Endothelial cell of umbilical vein (primary cell): Measurements from ENCODE around the gene ZNF70. TPM values are rescaled to one million over a fixed set of nuclear protein-coding genes. Genes with fewer than 3 reads are reported as not detected.

Source experiments
- BruUV-seq: library from RNA; stranded (reverse); fragments of 400-500 nt; replicated peaks from 2 replicates; lab custom pipeline; 2021; lab: Mats Ljungman, UMichigan
- CTCF ChIA-PET: fragments of 300-600, 350-600 bp; sonication (Branson Sonifier 250); formaldehyde crosslinking; loops from one replicate; lab custom pipeline; 2021; ENCODE audit warnings: antibody characterized with exemption, inconsistent platforms; lab: Charles Lee
- POLR2A ChIA-PET: fragments of 300-600, 350-600 bp; sonication (Branson Sonifier 250); formaldehyde crosslinking; loops from one replicate; lab custom pipeline; 2021; ENCODE audit warnings: antibody characterized with exemption, inconsistent platforms; lab: Charles Lee
- DNase-seq: peaks from one replicate; pipeline ENCODE4 v3.0.0-alpha.2; 2011; ENCODE audit warnings: low read depth, low spot score
- FAIRE-seq: peaks from 2 replicates; lab custom pipeline; 2011; peaks lifted over from hg19 to GRCh38; lab: Jason Lieb, UNC
- H2AFZ ChIP-seq: 2 replicates; pipeline ENCODE4 v1.6.0; 2012; ENCODE audit warnings: low read depth, low read length, control low read depth, inconsistent platforms
- H3K27ac ChIP-seq: 2 replicates; pipeline ENCODE4 v1.5.1; 2011; ENCODE audit warnings: low read depth, mild to moderate bottlenecking, control low read depth, low read length, moderate library complexity; ENCODE audit not compliant: insufficient read depth
- H3K27me3 ChIP-seq, 2 experiments: 2 replicates each; pipeline versions ENCODE4 v1.6.0 to v1.6.1; 2011; ENCODE audit warnings: low read length in 2 of 2, mixed read lengths in 1 of 2; ENCODE audit not compliant: control insufficient read depth in 2 of 2, insufficient read depth in 2 of 2
- H3K36me3 ChIP-seq, 2 experiments: 2 replicates in 1 of 2; 3 replicates in 1 of 2; pipeline ENCODE4 v1.5.1; 2011; ENCODE audit warnings: low read length in 2 of 2, mild to moderate bottlenecking in 1 of 2, moderate library complexity in 1 of 2; ENCODE audit not compliant: control insufficient read depth in 2 of 2, insufficient read depth in 2 of 2; ENCODE audit errors: extremely low read depth in 1 of 2
- H3K4me1 ChIP-seq: 3 replicates; pipeline ENCODE4 v1.5.1; 2011; ENCODE audit warnings: mild to moderate bottlenecking, low read length; ENCODE audit not compliant: control insufficient read depth, insufficient read depth; ENCODE audit errors: extremely low read depth
- H3K4me2 ChIP-seq: 2 replicates; pipeline ENCODE4 v1.6.1; 2011; ENCODE audit warnings: low read length, control low read depth, mixed read lengths; ENCODE audit not compliant: insufficient read depth
- H3K4me3 ChIP-seq, 3 experiments: fragments of 200-600 bp in 1 of 3; sonication (generic), shearing (Covaris generic) in 1 of 3; replicated peaks in 1 of 3; 2 replicates each; pipeline ENCODE4 v1.5.1; 2011 to 2016; ENCODE audit warnings: control low read depth in 3 of 3, low read length in 3 of 3, mild to moderate bottlenecking in 2 of 3, inconsistent platforms in 1 of 3, low read depth in 1 of 3, moderate library complexity in 1 of 3; ENCODE audit not compliant: insufficient read depth in 1 of 3
- H3K79me2 ChIP-seq: 2 replicates; pipeline ENCODE4 v1.6.0; 2012; ENCODE audit warnings: low read length, inconsistent platforms; ENCODE audit not compliant: control insufficient read depth, insufficient read depth
- H3K9ac ChIP-seq: replicated peaks from 2 replicates; pipeline ENCODE3; 2011; ENCODE audit warnings: low read length, control low read depth; ENCODE audit not compliant: insufficient read depth; ENCODE audit errors: extremely low read depth
- H3K9me1 ChIP-seq: replicated peaks from 3 replicates; pipeline ENCODE4 v1.6.0; 2011; ENCODE audit warnings: mild to moderate bottlenecking, low read length; ENCODE audit not compliant: control insufficient read depth, insufficient read depth; ENCODE audit errors: extremely low read depth
- H3K9me3 ChIP-seq: replicated peaks from 2 replicates; pipeline ENCODE4 v1.5.1; 2012; ENCODE audit warnings: low read length, inconsistent platforms; ENCODE audit not compliant: control insufficient read depth, insufficient read depth
- H4K20me1 ChIP-seq: replicated peaks from 2 replicates; pipeline ENCODE3; 2011; ENCODE audit warnings: mild to moderate bottlenecking, low read length; ENCODE audit not compliant: control insufficient read depth, insufficient read depth; ENCODE audit errors: extremely low read depth
- EZH2 ChIP-seq: IDR thresholded peaks from 2 replicates; pipeline ENCODE4 v1.6.1; 2012; ENCODE audit warnings: borderline replicate concordance, low read depth, mild to moderate bottlenecking, moderate library complexity, low read length, inconsistent platforms; ENCODE audit not compliant: severe bottlenecking
- FOS ChIP-seq: IDR thresholded peaks from 2 replicates; pipeline ENCODE4 v1.6.1; 2011; ENCODE audit warnings: mild to moderate bottlenecking, low read length, moderate library complexity, borderline replicate concordance; ENCODE audit not compliant: insufficient read depth
- GATA2 ChIP-seq: IDR thresholded peaks from 2 replicates; pipeline ENCODE4 v1.7.0; 2011; ENCODE audit warnings: low read depth, mild to moderate bottlenecking, moderate library complexity, mixed read lengths, low read length; ENCODE audit not compliant: insufficient read length, insufficient read depth
- JUN ChIP-seq: IDR thresholded peaks from 2 replicates; pipeline ENCODE4 v1.6.1; 2011; ENCODE audit warnings: borderline replicate concordance, low read depth; ENCODE audit not compliant: insufficient read length, insufficient read depth
- MYC ChIP-seq: IDR thresholded peaks from one replicate; pipeline ENCODE4 v1.6.1; 2011; ENCODE audit warnings: mild to moderate bottlenecking, low read depth, low read length
- POLR2A ChIP-seq: IDR thresholded peaks from 2 replicates; pipeline ENCODE4 v1.6.1; 2012; ENCODE audit warnings: low read depth, mild to moderate bottlenecking, control low read depth, low read length
- POLR2AphosphoS5 ChIP-seq: IDR thresholded peaks from 2 replicates; pipeline ENCODE4 v1.6.1; 2012; ENCODE audit warnings: low read depth, mild to moderate bottlenecking, control low read depth, low read length, moderate library complexity; ENCODE audit not compliant: insufficient read depth
- dilution Hi-C: fragments of 300-500 bp; cut with MboI; formaldehyde crosslinking; loops from one replicate; pipeline ENCODE4 v1.15.0; 2019; ENCODE audit warnings: low sequenced_read_pairs; ENCODE audit not compliant: extremely low pct_ligation_motif_present
- intact Hi-C: fragments of 100-400 bp; cut with micrococcal nuclease; formaldehyde crosslinking; loops from one replicate; pipeline ENCODE4 v1.10.0; 2022
- polyA plus RNA-seq, 4 experiments: library from polyadenylated mRNA; depleted of rRNA in 3 of 4; stranded (reverse) in 3 of 4; unstranded in 1 of 4; fragments of >200 nt; gene quantifications; 2 replicates each; pipeline versions ENCODE4 v1.2.1 to v1.2.3, GENCODE V29; 2011 to 2012; ENCODE audit warnings: missing spikeins in 1 of 4
- total RNA-seq: library from RNA; stranded (reverse); gene quantifications from 2 replicates; pipeline ENCODE4 v1.2.3, GENCODE V29; 2021
- TF ChIP-seq, protein P1 (sequence below): IDR thresholded peaks from 2 replicates; pipeline ENCODE4 v1.6.1; 2011; ENCODE audit not compliant: insufficient read depth, insufficient read length
- TF ChIP-seq, protein P2 (sequence below), 2 donors: IDR thresholded peaks; 1 replicate in 1 of 2; 2 replicates in 1 of 2; pipeline ENCODE4 v1.5.1; 2011; ENCODE audit warnings: low read length in 2 of 2, mild to moderate bottlenecking in 2 of 2, moderate library complexity in 2 of 2, control low read depth in 1 of 2, inconsistent platforms in 1 of 2, low read depth in 1 of 2; ENCODE audit not compliant: insufficient read depth in 1 of 2; ENCODE audit errors: extremely low read depth in 1 of 2

Gene ZNF70
- total and polyA plus RNA-seq, 2 donors (not counting 3 experiments of a cell fraction or from before 2014, with no cell fraction given): 1.9 to 6.2 TPM

DNA sequence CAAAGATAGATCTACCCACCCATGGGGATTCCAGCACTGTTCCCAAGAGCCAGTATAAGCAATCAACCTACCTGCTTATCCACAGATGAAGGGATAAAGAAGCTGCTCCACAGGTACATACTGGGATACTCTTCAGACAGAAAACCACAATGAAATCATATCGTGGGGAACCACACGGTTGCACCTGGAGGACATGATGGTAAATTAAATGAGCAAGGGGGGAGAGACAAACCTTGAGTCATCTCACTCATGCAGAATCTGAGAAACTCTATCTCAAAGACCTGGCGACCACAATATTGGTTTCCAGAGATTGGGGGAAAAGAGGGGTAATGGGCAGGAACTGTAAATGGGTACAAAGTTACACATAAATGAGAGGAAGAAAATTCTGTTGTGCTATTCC, 45.6 kb downstream of the ZNF70 start:
- H3K9me3 ChIP-seq: no peaks in the 10 kb centered on the region
- H3K9me1 ChIP-seq: no peaks in the 10 kb centered on the region
- intact Hi-C loops: no loop called here
- no peak overlapping the region for H2AFZ ChIP-seq
- dilution Hi-C loops: no loop called here
- FAIRE-seq (no peak), DNase-seq (no peak)
- H3K79me2 ChIP-seq: peaks cover 16% of the 10 kb centered on the region
- no peak overlapping the region for H3K4me3 ChIP-seq
- no peak overlapping the region for H3K9ac ChIP-seq
- ChIA-PET POLR2A (no interaction called here), CTCF (no interaction called here)
- H3K27me3 ChIP-seq: no peaks in the 10 kb centered on the region
- H3K27ac ChIP-seq: no peak overlapping the region
- no peaks in the 10 kb centered on the region for H3K4me1 ChIP-seq
- no TSS peak for BruUV-seq
- TF ChIP-seq JUN (no peak), FOS (no peak), MYC (no peak), EZH2 (no peak), POLR2AphosphoS5 (no peak)
- TF ChIP-seq, protein P1, sequence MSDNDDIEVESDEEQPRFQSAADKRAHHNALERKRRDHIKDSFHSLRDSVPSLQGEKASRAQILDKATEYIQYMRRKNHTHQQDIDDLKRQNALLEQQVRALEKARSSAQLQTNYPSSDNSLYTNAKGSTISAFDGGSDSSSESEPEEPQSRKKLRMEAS: no peak
- no peak overlapping the region for H3K4me2 ChIP-seq
- H4K20me1 ChIP-seq: no peaks in the 10 kb centered on the region
- peaks cover 23 to 29% of the 10 kb centered on the region in 2 experiments for H3K36me3 ChIP-seq

DNA sequence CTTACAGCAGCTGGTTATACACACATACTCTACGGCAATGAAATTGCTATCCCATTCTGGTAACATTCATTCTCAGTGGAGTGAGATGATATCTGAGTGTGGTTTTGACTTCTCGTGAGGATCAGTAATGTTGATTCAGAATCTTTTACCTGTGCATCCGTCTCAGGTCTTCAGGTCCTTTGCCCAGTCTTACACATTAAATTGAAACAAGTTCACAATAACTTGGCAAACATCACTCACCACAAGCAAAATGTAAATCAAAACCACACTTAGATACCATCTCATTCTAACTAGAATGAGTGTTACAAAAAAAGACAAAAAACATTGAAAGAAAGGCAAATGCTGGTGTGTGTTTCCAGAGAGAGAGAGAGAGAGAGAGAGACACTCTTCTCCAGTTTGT, 46.1 kb downstream of the ZNF70 start:
- no TSS peak for BruUV-seq
- TF ChIP-seq POLR2AphosphoS5: no peak
- TF ChIP-seq GATA2: no peak
- TF ChIP-seq POLR2A: no peak
- TF ChIP-seq, protein P2, sequence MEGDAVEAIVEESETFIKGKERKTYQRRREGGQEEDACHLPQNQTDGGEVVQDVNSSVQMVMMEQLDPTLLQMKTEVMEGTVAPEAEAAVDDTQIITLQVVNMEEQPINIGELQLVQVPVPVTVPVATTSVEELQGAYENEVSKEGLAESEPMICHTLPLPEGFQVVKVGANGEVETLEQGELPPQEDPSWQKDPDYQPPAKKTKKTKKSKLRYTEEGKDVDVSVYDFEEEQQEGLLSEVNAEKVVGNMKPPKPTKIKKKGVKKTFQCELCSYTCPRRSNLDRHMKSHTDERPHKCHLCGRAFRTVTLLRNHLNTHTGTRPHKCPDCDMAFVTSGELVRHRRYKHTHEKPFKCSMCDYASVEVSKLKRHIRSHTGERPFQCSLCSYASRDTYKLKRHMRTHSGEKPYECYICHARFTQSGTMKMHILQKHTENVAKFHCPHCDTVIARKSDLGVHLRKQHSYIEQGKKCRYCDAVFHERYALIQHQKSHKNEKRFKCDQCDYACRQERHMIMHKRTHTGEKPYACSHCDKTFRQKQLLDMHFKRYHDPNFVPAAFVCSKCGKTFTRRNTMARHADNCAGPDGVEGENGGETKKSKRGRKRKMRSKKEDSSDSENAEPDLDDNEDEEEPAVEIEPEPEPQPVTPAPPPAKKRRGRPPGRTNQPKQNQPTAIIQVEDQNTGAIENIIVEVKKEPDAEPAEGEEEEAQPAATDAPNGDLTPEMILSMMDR (IDR thresholded peaks at IDR 0.05; ENCODE audit: extremely low read depth in 1 of 2, insufficient read depth in 1 of 2, low read depth in 1 of 2, low read length in 2 of 2): no peak
- TF ChIP-seq, protein P1: no peak
- H3K9me3 ChIP-seq: no peaks in the 10 kb centered on the region
- H3K4me1 ChIP-seq: no peaks in the 10 kb centered on the region
- peaks cover 25 to 31% of the 10 kb centered on the region in 2 experiments for H3K36me3 ChIP-seq
- ChIA-PET POLR2A (no interaction called here), CTCF (no interaction called here)
- H3K9ac ChIP-seq: no peak overlapping the region
- no peak overlapping the region for H3K4me2 ChIP-seq
- no peaks in the 10 kb centered on the region for H4K20me1 ChIP-seq
- no peak overlapping the region for H3K27ac ChIP-seq
- no peaks in the 10 kb centered on the region for H3K27me3 ChIP-seq
- no peak overlapping the region for H2AFZ ChIP-seq
- no peak overlapping the region for H3K4me3 ChIP-seq
- H3K79me2 ChIP-seq: peaks cover 16% of the 10 kb centered on the region
- no peaks in the 10 kb centered on the region for H3K9me1 ChIP-seq
- dilution Hi-C loops (no loop called here), intact Hi-C loops (no loop called here)
- DNase-seq (no peak), FAIRE-seq (no peak)
